GM21381 (cell line): ENCODE data around the gene CHERP.
"Not testable (repeated sequence)": the region's sequence is repeated elsewhere in the genome, so short reads cannot be mapped to it uniquely, and the experiment has no call there.

ENCODE experiments used
- ATAC-seq: cut with Tn5 transposase; IDR thresholded peaks from one replicate; pipeline ENCODE4 v1.9.1; 2021; ENCODE audit warnings: mild to moderate bottlenecking, moderate library complexity; ENCODE audit not compliant: unreplicated experiment

CHERP gene

DNA sequence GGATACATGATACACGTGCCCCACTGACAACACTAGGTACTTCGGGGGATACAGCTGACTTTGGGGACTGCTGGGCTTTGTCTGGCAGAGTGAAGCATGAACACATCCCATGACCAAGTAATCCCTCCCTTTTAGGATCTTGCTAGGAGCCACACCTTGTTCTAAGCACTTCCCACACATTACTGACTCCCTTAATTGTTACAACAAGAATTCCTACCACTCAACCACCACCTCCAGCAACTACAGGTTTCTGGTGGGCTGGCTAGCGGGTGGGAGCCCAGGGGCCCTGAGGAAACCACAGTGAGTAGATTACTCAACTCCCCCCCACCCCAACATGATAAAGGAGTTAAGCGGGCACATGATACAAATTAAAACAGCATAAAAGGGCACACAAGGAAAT, 37.1 kb upstream of the CHERP start:
- ATAC-seq: no peak

- ATAC-seq: no peak
These were observed 35.3 kb upstream of the CHERP start for GRCh38 chr19:16577531-16577985.

DNA sequence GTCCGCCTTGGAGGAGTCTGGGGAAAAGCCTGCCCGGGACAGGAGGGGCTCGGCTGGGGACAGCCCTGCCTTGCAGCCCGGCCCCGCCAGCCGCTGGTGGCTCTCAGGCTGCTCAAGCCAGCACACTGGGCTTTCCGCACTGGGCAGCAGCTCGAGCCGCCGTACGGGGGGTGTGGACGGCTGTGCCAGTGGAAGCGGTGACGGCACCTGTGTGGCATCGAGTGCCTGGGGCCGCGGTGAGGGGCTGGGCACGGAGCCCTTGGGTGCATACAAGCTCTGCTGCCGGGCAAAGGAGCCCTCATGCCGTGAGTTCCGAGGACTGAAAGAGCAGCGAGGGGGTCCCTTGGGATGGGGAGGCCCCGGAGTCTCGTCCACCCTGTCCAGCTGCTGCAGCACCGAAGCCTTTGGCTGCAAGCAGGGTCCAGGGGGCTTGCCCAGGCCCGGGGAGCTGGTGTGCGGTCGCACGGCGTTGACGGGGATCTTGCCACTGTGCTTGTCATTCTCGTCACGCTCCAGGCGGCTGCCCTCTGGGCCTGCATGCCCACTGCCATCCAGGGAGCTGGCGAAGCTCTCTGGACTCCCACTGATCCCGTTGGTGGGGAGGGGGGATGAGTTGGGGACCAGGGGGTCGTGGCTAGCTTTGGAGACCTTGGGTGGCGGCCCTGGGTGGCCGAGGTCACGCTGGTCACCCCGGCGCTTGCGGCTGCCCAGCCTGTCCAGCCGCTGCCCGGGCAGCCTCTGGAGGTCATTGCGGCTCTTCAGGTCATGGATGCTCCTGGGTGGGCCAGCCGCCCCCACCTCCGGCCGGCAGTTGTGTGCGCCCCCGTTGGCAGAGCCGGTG, 34.7 kb upstream of the CHERP start:
- no peak for ATAC-seq

GRCh38 chr19:16575861-16576689, 33.8 kb upstream of the CHERP start:
- ATAC-seq: no peak

DNA sequence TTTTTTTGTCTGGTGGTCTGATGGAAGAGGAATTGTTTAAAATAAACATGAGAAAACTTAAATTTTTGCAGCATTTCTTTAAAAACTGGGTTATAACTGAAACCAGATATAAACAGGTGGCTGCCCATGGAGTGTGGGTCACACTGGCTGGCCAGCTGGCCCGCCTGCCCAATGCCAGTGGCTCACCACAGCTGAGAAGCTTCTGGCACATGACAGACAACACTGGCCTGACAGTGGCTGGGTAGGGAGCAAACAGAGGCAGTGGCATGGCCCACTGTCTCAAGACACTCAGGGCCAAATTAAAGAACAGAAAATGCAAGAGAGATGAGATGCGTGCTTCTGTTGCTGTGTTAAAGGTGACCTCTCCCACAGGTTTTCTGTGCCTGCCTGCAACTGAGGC, 33.0 kb upstream of the CHERP start:
- no peak for ATAC-seq

- no peak for ATAC-seq
These were observed 31.7 kb upstream of the CHERP start for GRCh38 chr19:16573925-16574324.

DNA sequence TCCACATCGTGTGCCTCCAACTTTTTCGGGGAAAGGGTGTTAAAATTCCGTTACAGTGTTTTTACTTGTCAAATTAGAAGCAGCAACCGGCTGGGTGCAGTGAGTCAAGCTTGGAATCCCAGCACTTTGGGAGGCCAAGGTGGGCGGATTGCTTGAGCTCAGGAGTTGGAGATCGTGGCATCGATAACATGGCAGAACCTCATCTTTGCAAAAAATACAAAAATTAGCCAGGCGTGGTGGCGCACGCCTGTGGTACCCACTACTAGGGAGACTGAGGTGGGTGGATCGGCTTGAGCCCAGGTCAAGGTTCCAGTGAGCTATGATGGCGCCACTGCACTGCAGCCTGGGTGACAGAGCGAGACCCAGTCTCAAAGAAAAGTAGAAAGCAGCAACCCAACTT, 31.1 kb upstream of the CHERP start:
- ATAC-seq: no peak

DNA sequence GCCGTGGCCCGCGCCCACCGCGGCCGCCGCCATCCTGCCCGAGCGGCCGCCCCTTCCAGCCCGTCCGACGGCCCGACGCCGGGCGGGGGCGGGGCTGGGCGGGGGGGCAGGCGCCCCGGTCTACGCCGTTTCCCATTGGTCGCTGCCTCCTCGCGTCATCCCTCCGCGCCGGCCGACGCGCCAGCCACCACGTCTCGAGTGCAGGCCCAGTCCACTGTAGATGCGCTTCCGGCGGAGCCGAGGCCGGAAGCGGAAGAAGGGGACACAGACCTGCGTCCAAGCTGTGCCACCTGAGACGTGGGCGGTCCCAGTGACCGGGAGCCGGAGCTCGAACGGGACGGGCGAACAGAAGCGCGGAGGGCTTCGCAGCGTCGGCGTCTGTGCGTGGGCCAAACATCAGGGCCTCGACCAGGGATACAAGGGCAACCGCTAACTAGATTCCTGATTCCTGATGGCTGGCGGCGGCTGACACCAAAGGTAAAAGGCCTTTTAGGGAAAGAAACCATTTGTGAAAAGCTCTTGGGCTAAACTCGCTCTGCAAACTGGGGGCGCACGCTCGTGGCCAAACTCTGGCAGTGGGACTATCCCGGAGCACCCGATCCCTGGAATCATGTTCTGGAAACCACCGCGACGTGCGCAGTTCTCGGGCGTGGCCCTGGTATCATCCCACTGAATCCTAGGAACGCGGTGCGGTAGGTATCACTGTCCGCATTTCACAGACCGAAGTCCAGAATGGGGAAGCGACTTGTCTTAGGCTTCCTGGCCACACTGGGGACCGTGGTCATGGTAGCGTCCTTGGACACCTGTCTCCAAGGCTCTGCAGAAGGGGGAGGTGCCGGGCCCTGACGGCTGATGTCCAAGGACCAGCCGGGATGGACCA, 30.3 kb upstream of the CHERP start, which contains the start of gene SLC35E1:
Gene SLC35E1 (minus strand): TSS at position 84 of the 880 bp plus-strand sequence. CDS start 51 bp downstream, at position 33.
- ATAC-seq: peak; percentile 82

- ATAC-seq: peak; percentile 26
These were observed 29.6 kb upstream of the CHERP start for GRCh38 chr19:16571822-16572331.

DNA sequence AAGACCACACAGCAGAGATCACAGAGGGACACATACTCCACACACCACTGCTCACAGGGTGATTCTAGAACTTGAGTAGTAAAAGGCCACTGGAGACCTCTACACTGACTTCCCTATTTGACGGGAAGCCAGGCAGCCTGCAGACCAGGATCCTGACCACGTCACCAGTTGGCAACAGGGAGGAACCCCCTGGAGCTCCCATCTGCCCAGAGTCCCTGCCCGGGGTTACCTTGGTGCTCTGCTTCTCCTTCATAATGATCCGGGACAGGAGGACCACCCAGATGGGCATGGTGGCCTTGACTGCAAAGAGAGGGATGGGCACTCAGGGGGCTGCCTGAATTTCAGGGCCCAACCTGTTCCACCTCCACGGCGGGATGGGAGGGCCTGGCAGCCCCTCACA, 29.0 kb upstream of the CHERP start:
- ATAC-seq: no peak

- ATAC-seq: no peak
These were observed 27.5 kb upstream of the CHERP start for GRCh38 chr19:16569609-16570320.

- ATAC-seq: no peak
These were observed 24.5 kb upstream of the CHERP start for GRCh38 chr19:16566702-16567101.

GRCh38 chr19:16566161-16566560, 23.9 kb upstream of the CHERP start:
- ATAC-seq: no peak

DNA sequence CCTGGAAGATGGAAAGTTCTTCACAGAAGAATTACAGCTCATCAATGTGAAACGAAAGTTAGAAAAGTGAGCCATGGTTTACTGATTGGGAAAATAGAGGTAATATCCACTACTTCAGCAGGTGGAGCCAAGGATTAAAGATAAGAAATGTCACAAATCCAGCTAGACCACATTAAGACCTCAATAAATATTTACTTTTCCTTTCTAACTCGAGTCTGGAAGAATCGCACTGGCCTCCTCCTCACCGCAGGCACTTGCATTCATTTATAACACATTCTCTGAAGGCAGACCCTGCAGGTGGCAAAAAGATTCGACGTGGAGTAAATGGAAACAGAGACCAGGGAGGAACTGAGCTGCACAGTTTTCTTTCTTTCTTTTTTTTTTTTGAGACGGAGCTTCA, 22.6 kb upstream of the CHERP start:
- ATAC-seq: no peak

DNA sequence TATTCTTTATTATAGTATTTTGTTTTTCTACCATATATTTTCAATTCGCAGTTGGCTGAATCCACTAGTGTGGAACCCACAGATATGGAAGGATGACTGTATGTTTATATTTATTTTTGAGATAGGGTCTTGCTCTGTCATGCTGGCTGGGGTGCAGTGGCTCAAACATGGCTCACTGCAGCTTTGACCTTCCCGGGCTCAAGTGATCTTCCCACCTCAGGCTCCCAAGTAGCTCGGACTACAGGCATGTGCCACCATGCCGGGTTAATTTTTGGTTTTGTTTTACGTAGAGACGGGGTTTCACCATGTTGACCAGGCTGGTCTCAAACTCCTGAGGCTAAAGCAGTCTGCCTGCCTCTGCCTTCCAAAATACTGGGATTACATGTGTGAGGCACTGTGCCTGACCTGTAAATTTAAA, 20.4 kb upstream of the CHERP start:
- ATAC-seq: no peak

- ATAC-seq: no peak
These were observed 19.1 kb upstream of the CHERP start for GRCh38 chr19:16561382-16561781.

- ATAC-seq: no peak
These were observed 17.6 kb upstream of the CHERP start for GRCh38 chr19:16559780-16560276.

DNA sequence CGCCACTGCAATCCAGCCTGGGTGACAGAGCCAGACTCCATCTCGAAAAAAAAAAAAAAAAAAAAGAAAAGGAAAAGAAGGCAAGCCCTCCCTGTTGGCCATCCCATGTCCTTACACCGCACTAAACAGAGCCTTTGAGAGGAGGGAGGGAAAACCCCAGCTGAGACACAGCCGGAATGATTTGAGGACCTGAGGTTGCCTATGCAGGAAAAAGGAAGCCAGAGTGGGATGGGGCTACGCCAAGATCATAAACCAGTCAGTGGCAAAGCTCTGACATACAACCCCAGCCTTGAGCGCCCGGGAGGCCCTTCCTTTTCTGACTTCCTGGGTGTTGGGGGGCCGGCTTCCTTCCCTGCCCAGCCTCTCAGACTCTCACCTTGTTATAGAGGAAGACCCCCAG, 12.5 kb upstream of the CHERP start:
- no peak for ATAC-seq

DNA sequence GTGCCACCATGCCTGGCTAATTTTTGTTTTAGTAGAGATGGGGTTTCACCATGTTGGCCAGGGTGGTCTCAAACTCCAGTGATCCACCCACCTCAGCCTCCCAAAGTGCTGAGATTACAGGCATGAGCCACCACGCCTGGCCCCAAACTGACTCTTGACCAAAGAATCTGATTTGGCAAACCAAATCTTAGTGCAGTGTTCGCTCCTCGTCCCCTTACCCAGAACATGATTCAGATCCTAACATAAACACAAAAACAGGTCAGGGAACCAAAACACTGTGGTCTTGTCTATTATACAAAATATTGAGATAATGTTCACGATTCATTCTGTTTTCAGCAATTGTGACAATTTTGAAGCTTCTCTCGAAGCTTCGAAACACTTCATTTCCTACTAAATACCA, 9.7 kb upstream of the CHERP start:
- ATAC-seq: not testable (repeated sequence)

DNA sequence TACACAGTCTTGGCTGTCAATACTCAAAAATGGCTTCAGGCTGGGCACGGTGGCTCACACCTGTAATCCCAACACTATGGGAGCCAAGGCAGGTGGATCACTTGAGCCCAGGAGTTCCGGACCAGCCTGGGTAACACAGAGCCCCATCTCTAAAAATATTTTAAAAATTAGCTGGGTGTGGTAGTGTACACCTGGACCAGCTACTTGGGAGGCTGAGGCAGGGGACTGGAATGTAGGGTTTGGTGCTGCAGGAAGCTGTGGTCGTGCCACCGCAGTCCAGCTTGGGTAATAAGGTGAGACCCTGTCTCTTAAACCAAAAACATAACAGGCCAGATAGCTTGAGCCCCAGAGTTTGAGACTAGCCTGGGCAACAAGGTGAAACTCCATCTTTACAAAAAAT, 6.7 kb upstream of the CHERP start:
- no peak for ATAC-seq
